Sigmoid colon (tissue), 7 donors: ENCODE measurements around the gene SSTR5. TPM values are rescaled to one million over a fixed set of nuclear protein-coding genes. Genes with fewer than 3 reads are reported as not detected.

Experiments used
- DNase-seq: peaks from one replicate; pipeline ENCODE4 v3.0.0-alpha.2; 2019
- H3K27ac ChIP-seq, 4 donors: fragments of 200-600 bp; sonication (generic); one replicate each; pipeline ENCODE4 v1.5.1; 2016 to 2019; ENCODE audit warnings: mild to moderate bottlenecking in 1 of 4
- H3K27me3 ChIP-seq, 3 donors: fragments of 200-600 bp; sonication (generic); one replicate each; pipeline ENCODE4 v1.5.1; 2019; ENCODE audit warnings: mild to moderate bottlenecking in 1 of 3
- H3K36me3 ChIP-seq, 4 donors: fragments of 200-600 bp; sonication (generic); one replicate each; pipeline ENCODE4 v1.5.1; 2016 to 2019
- H3K4me1 ChIP-seq, 4 donors: fragments of 200-600 bp; sonication (generic); one replicate each; pipeline ENCODE4 v1.5.1; 2017 to 2019
- H3K4me3 ChIP-seq, 4 donors: fragments of 200-600 bp; sonication (generic); one replicate each; pipeline ENCODE4 v1.5.1; 2017 to 2019; ENCODE audit warnings: mild to moderate bottlenecking in 2 of 4, moderate library complexity in 1 of 4
- H3K9me3 ChIP-seq, 4 donors: fragments of 200-600 bp in 3 of 4; sonication (generic) in 3 of 4; one replicate each; pipeline versions ENCODE4 v1.5.1 to v1.6.1; 2013 to 2019
- EP300 ChIP-seq, 4 donors: sonication (generic); formaldehyde crosslinking; IDR thresholded peaks; one replicate each; pipeline ENCODE4 v1.6.1; 2017; ENCODE audit warnings: antibody characterized with exemption in 4 of 4
- POLR2A ChIP-seq, 2 donors: fragments of 450-650 bp; IDR thresholded peaks; one replicate each; pipeline ENCODE4 v1.6.1; 2016; ENCODE audit warnings: antibody characterized with exemption in 2 of 2, mild to moderate bottlenecking in 2 of 2, moderate library complexity in 2 of 2
- POLR2AphosphoS5 ChIP-seq, 4 donors: sonication (generic); formaldehyde crosslinking; IDR thresholded peaks; one replicate each; pipeline ENCODE4 v1.6.1; 2017; ENCODE audit warnings: antibody characterized with exemption in 4 of 4
- WGBS, 2 donors: extraction: QIAGEN DNeasy Blood & Tissue Kit; methylation state at CpG; one replicate each; pipeline ENCODE4 v1.1.7; 2013; 5-methylcytosine and 5-hydroxymethylcytosine counted together
- intact Hi-C: fragments of 100-400 bp; cut with DNase I; formaldehyde crosslinking; loops from one replicate; pipeline ENCODE4 v1.15.1; 2023
- polyA plus RNA-seq, 3 donors: library from polyadenylated mRNA; stranded (reverse); fragments of 200-250 nt; gene quantifications; one replicate each; pipeline ENCODE4 v1.2.3, GENCODE V29; 2013
- total RNA-seq, 4 donors: library from RNA; depleted of rRNA; stranded (reverse); fragments of >200 nt; gene quantifications; one replicate each; pipeline ENCODE4 v1.1.0, GENCODE V29; 2016
- TF ChIP-seq, protein P1 (sequence below), 4 experiments: fragments of 450-650 bp in 3 of 4; fragments of 200-600 bp in 1 of 4; IDR thresholded peaks; one replicate each; pipeline ENCODE4 v1.5.1; 2016 to 2019; ENCODE audit warnings: antibody characterized with exemption in 4 of 4, mild to moderate bottlenecking in 3 of 4, moderate library complexity in 2 of 4
- donor health status: healthy with polysubstance abuse.
- donor health status: Bipolar disorder and iron deficiency.
- donor health status: healthy.

SSTR5 gene
- total and polyA plus RNA-seq, 7 donors = 0.04 TPM; not detected in 6

DNA sequence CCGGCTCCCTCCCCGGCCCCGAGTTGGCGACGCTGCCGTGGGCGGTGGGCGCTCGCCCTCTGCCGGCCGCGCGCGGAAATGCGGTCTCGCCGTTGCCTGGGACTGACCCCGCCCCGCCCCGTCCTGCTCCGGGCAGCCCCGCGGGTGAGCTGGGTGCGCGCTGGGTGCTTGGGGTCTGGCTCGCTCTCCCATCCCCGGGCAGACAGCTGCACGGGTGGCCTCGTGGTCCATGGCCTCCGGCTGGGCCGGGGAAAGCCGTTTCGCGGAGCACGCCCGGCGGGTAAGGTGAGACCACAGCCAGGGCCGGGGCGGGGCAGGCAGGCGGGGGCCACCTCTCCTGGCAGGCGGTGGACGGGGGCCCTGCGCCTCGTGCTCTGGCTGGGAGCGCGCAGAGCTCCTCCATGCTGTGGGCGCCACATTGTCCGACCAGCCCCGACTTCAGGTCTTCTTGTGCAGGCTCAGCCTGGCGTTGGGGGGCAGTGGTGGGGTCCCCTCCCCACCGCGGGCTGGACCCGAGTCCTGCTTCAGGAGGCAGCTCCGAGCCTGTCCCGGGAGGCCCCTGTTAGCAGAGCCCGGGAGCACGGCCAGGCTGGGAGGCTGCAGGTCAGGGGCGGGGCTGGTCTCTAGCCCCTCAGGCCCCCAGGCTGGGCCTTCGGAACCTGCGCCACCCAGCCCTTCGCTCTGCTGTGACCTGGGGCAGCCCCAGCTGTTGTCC lies 30.5 kb downstream of the SSTR5 start:
- Histone ChIP-seq H3K4me3 (peak overlapping the region in 1 of 4 donors; percentile 17), H3K36me3 (no peaks in the 10 kb centered on the region), H3K27me3 (peaks cover 20 to 76% (median 51%) of the 10 kb centered on the region in 3 donors), H3K4me1 (peaks cover 0 to 9% (median 6%) of the 10 kb centered on the region in 4 donors), H3K27ac (no peak overlapping the region), H3K9me3 (no peaks in the 10 kb centered on the region)
- intact Hi-C loops = loop anchor here (2.0 kb wide), 2 partner anchors 290 to 392 kb away; no protein-coding TSS in a partner anchor
- TF ChIP-seq, protein P1, sequence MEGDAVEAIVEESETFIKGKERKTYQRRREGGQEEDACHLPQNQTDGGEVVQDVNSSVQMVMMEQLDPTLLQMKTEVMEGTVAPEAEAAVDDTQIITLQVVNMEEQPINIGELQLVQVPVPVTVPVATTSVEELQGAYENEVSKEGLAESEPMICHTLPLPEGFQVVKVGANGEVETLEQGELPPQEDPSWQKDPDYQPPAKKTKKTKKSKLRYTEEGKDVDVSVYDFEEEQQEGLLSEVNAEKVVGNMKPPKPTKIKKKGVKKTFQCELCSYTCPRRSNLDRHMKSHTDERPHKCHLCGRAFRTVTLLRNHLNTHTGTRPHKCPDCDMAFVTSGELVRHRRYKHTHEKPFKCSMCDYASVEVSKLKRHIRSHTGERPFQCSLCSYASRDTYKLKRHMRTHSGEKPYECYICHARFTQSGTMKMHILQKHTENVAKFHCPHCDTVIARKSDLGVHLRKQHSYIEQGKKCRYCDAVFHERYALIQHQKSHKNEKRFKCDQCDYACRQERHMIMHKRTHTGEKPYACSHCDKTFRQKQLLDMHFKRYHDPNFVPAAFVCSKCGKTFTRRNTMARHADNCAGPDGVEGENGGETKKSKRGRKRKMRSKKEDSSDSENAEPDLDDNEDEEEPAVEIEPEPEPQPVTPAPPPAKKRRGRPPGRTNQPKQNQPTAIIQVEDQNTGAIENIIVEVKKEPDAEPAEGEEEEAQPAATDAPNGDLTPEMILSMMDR (IDR thresholded peaks at IDR 0.05) = peak; percentile 21 to 70 (median 44)
- no peak for TF ChIP-seq POLR2A (IDR thresholded peaks at IDR 0.05)
- no peak for TF ChIP-seq POLR2AphosphoS5 (IDR thresholded peaks at IDR 0.05)
- 4 to 6% methylated on average over 61 of the region's 61 CpGs for WGBS, 2 donors
- no peak for DNase-seq

DNA sequence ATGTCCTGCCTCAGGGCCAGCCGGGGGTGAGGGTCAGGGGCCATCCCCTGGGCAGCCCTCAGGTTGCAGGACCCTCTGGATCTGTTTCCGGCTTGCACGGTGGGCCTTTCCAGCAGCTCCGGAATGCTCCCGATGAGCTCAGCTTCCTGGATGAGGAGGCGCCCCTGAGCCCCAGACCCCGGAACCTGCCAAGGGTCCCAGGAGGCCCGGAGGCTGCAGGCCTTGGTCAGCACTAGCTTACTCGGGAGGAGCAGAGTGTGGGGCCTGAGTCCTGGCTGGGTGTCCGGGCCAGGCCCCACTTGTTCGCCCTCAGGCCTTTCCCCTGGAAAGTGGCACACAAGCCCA lies 31.1 kb downstream of the SSTR5 start:
- no peak overlapping the region for H3K4me3 ChIP-seq
- DNase-seq = no peak
- H3K27me3 ChIP-seq = peaks cover 17 to 74% (median 46%) of the 10 kb centered on the region in 3 donors
- peaks cover 0 to 13% (median 9%) of the 10 kb centered on the region in 4 donors for H3K4me1 ChIP-seq
- TF ChIP-seq POLR2A (IDR thresholded peaks at IDR 0.05) = no peak
- H3K9me3 ChIP-seq = no peaks in the 10 kb centered on the region
- WGBS, 2 donors = 31 to 38% methylated on average over 11 of the region's 11 CpGs
- no peak overlapping the region for H3K27ac ChIP-seq
- H3K36me3 ChIP-seq = no peaks in the 10 kb centered on the region
- intact Hi-C loops = loop anchor here (2.0 kb wide), 2 partner anchors 291 to 393 kb away; no protein-coding TSS in a partner anchor

DNA sequence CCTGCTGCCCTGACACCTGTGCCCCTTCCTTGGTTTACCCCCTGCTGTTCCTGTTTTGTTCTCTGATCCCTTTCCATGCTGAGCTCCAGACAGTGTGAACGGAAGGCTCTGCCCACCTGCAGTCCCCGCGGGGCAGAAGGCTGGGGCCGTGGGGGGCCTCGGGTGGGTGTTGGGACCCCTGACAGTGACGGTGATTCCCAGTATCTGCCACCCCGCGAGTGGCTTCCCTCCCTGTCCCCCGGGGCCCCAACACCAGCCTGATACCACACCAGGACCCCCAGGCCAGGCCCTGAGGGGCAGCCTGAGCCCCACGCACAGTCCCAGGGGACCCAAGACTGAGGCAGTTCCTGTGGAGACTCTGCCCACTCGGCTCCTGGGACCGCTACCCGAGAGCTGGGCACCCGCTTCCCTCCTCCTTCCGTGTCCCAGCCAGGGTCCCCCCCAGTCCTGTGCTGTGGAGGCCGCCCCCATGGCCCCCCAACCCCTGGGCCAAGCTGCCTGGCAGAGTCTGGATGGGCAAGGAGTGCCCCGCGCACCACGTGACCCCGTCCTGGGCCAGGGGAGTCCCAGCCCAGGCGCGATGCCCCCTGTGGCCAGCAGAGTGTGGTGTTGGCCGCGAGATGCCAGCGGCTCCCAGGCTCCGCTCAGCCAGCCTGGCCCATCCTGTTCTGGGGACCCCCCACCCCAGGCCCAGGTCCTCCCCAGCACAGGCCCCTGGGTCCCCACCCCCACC lies 33.5 kb downstream of the SSTR5 start:
- DNase-seq = peak; percentile 86
- peaks cover 0 to 23% (median 19%) of the 10 kb centered on the region in 4 donors for H3K4me1 ChIP-seq
- WGBS, 2 donors = 29 to 31% methylated on average over 26 of the region's 26 CpGs
- no peak overlapping the region for H3K4me3 ChIP-seq
- no peaks in the 10 kb centered on the region for H3K36me3 ChIP-seq
- H3K9me3 ChIP-seq = no peaks in the 10 kb centered on the region
- intact Hi-C loops = loop anchor here (1.0 kb wide), 1 partner anchor 88 kb away; no protein-coding TSS in a partner anchor
- H3K27me3 ChIP-seq = peaks cover 13 to 51% (median 26%) of the 10 kb centered on the region in 3 donors
- no peak overlapping the region for H3K27ac ChIP-seq
- no peak for TF ChIP-seq EP300 (IDR thresholded peaks at IDR 0.05)
- peak in 1 of 4 donors; percentile 9 for TF ChIP-seq POLR2AphosphoS5 (IDR thresholded peaks at IDR 0.05)
- TF ChIP-seq, protein P1 (IDR thresholded peaks at IDR 0.05) = peak; percentile 58 to 92 (median 76)

DNA sequence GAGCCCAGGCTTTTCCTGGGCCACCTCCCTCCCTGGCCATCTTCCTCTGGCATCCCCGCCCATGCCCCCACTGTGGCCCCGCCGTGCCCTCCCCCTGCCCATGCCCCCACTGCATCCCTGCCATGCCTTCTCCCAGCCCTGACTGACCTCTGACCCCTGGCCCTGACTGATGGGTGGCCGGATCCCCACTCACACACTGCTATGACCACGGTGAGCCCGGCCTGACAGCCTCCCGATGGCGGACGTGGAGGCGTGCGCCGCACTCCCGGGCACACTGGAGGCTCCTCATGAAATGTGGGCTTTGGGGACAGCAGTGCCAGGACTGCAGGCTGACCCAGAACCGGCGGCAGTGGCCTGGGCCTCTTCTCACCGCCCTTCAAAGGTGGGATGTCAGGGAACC lies 34.1 kb downstream of the SSTR5 start:
- Histone ChIP-seq H3K27ac (no peak overlapping the region), H3K4me3 (no peak overlapping the region), H3K27me3 (peaks cover 13 to 45% (median 20%) of the 10 kb centered on the region in 3 donors), H3K36me3 (no peaks in the 10 kb centered on the region), H3K4me1 (peaks cover 0 to 23% (median 19%) of the 10 kb centered on the region in 4 donors), H3K9me3 (no peaks in the 10 kb centered on the region)
- intact Hi-C loops = loop anchor here (1.0 kb wide), 1 partner anchor 88 kb away; no protein-coding TSS in a partner anchor
- TF ChIP-seq EP300 (IDR thresholded peaks at IDR 0.05) (no peak), POLR2AphosphoS5 (IDR thresholded peaks at IDR 0.05) (no peak), POLR2A (IDR thresholded peaks at IDR 0.05) (no peak)
- TF ChIP-seq, protein P1 (IDR thresholded peaks at IDR 0.05) = peak in 1 of 4 experiments; percentile 41
- DNase-seq = no peak
- 69 to 82% methylated on average over 16 of the region's 16 CpGs for WGBS, 2 donors

DNA sequence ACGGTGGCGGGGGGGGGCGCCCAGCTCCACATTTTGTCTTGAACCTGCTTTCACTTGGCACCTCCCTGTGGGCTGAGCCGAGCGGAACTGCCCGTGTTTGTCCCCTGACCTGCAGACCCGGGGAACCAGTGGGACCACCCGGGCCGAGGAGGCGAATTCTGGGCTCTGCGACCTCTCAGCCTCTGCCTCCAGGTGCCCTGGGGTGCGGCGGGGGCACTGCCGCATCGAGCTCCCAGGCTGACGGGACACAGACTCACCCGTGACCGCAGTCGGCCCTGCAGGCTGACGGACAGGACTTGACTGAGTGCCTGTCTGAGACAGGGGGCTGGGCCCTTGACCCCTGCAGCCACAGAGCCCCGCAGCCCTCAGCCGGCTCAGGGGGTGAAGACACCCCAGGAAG lies 34.6 kb downstream of the SSTR5 start:
- WGBS, 2 donors = 67 to 73% methylated on average over 22 of the region's 22 CpGs
- peaks cover 0 to 23% (median 19%) of the 10 kb centered on the region in 4 donors for H3K4me1 ChIP-seq
- peaks cover 10 to 40% (median 15%) of the 10 kb centered on the region in 3 donors for H3K27me3 ChIP-seq
- H3K36me3 ChIP-seq = no peaks in the 10 kb centered on the region
- H3K9me3 ChIP-seq = no peaks in the 10 kb centered on the region
- TF ChIP-seq, protein P1 (IDR thresholded peaks at IDR 0.05) = no peak
- TF ChIP-seq POLR2AphosphoS5 (IDR thresholded peaks at IDR 0.05) (no peak), EP300 (IDR thresholded peaks at IDR 0.05) (no peak), POLR2A (IDR thresholded peaks at IDR 0.05) (no peak)
- DNase-seq = no peak
- no peak overlapping the region for H3K4me3 ChIP-seq
- no peak overlapping the region for H3K27ac ChIP-seq
- intact Hi-C loops = no loop called here
